Immature natural killer cell (primary cell): ENCODE data around the gene CHODL. TPM values are rescaled to one million over a fixed set of nuclear protein-coding genes. Genes with fewer than 3 reads are reported as not detected.

ENCODE experiments used
- polyA plus RNA-seq, 3 donors: library from polyadenylated mRNA; unstranded; fragments of 300-500 nt; fragmentation: Illumina TruSeq; gene quantifications; one replicate each; pipeline ENCODE4 v1.2.3, GENCODE V29; 2021

The CHODL gene
- polyA plus RNA-seq, 3 donors from 2014 or later: 0.24 to 0.55 TPM; not detected in 1

Other genes with a start within 250 kb of the CHODL start
- gene TMPRSS15, start 159.0 kb downstream of the CHODL start, polyA plus RNA-seq: not detected